Stimulated activated CD8-positive, alpha-beta memory T cell treated with anti-CD3 and anti-CD28 coated beads, Interleukin-2, amount 100 ng/mL, for 1 hour (primary cell): Measurements from ENCODE around the gene ALDH5A1.
"Not testable (repeated sequence)": the region's sequence is repeated elsewhere in the genome, so short reads cannot be mapped to it uniquely, and the experiment has no call there.

Experiments used
- DNase-seq, 2 donors: peaks; one replicate each; pipeline ENCODE4 v3.0.0-alpha.2; 2020; ENCODE audit warnings: low read depth in 2 of 2

Gene ALDH5A1

DNA sequence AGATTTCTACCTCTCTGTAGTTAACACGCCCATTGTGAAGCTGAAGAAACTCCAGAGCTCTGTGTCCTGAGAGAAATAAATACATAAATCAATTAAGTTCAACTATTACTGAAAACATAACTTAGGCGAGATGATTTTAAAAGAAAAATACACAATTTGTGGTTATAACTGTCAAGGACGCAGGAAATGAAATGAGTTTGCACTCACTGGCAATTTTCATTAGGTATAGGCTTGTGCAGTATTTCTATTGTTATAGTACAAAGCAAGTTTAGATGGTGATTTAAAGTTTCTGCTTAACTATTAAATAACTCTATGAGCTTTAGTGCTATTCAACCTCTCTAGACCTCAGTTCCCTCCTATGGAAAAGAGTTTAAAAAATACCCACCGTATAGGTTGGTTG, 8.7 kb upstream of the ALDH5A1 start:
- no peak for DNase-seq

DNA sequence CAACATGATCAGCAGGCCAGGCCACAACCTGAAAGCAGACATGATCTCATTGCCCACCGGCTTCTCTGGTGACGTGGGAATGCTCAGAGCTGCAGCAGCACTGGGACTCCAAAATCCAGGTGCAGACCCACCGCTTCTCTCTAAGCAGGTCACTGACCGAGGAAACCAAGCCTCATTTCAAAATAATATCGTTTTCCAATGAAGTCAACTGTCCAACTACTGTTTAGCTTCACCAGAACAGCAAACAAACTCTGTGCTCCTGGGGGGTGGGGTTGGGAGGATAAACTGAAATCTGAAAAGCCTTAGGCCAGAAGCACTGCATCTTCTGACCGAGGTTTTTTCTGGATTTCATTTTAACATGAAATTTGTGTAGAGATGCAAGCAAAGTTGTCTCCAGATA, 5.3 kb upstream of the ALDH5A1 start, which contains the start of gene GPLD1:
GPLD1 (minus strand) TSS at position 109 of the 400 bp plus-strand sequence; CDS start at position 42, 67 bp downstream.
- DNase-seq: no peak

- DNase-seq: no peak
Measured at GRCh38 chr6:24489881-24490280, 4.9 kb upstream of the ALDH5A1 start.

DNA sequence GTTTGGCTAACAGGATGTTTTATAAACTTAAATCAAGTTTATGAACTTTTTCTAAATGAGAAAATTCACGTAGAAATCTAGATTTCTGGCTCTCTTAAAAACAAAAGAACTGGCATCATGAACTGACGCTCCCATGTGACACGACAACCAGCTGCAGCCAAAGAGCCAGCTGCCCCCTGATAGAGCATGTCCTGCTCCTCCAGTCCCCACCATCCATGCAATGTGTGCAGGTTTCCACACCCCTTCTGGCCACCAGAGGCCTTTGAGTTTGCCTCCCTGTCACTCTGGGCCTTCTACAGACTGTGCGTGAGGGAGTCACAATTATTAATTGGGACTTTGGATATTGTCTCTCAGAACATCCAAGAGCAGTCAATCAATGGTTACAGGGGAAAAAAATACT, 3.8 kb upstream of the ALDH5A1 start:
- DNase-seq: no peak

- no peak for DNase-seq
Measured at GRCh38 chr6:24492475-24492874, 2.3 kb upstream of the ALDH5A1 start.

DNA sequence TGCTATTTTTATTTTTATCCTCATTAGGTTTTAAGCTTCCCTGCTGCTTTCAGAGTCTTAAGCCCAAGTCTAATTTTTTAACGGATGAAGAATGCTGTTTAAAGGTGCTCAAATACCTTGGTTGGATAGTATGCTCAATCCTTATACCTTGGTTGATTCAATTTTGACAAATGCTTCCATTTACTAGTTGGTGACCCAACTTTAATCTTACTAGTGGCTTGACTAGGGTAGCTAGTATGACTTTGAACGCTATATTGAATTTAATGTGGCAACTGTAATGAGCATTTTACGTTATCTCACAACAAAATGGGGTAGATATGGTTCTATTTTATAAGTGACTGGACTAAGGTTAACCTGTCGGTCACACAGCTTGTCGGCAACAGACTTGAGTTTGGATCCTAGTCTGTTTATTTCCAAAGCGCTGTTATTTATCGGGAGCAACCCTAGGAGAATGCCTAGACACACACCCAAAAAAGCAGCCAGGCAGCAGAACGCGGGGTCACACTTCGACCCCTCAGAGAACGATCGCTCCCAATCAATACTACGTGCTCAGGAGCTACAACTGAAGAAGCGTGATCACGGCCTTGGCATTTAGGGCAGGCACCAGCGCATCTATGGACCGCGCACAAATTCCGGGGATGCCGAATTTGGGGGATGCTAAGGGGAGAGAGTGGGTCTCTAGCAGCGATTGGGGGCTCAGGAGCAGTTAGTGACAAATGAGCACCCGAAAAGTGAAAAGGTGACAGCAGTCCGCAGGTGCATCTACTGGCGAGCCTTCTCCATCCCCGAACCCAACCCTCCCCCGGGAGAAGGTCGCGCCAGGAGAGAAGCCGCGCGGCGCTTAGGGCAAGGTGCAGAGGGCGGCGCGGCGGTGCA, 586 bp upstream of the ALDH5A1 start:
- no peak for DNase-seq

DNA sequence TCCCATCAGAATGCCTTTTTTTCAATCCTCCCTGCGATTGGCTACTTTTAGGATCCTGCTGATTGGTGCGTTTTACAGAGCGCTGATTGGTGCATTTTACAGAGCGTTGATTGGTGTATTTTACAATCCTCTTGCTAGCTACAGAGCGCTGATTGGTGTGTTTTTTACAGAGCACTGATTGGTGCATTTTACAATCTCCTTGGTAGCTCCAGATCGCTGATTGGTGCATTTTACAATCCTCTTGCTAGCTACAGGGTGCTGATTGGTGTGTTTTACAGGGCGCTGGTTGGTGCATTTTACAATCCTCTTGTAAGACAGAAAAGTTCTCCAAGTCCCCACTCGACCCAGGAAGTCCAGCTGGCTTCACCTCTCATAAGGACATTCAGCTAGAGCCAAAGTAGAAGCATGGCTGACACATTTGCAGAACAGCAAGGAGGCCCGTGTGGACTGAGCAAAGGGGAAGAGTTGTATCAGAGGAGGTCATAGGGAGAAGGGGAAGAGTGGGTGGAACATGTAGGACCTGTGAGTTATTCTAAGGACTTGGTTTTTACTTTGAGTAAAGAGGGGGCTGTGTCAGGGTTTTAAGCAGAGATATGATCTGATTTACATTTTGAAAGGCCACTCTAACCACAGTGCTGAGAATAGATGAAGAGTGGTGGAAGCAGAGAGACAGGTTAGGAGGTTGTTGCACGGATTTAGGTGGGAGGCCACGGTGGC, 2.6 kb downstream of the ALDH5A1 start:
- DNase-seq: no peak

DNA sequence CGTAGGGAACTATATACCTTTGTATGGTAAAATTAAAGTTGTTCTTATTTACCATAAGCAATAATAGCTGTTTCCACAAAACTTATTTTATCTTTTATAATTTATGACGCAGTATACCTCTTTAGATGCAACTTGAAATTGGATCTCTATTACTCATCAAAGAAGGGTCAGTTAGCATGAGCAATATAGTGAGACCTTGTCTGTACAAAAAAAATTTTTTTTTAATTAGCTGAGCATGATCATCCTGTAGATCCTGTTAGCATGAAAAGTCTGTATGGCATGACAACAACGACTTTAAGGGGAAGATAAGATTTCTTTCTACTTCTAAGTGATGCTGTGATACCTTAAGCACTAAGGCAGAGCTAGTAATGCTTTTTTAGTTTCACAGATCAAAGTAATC, 5.9 kb downstream of the ALDH5A1 start:
- DNase-seq: no peak

GRCh38 chr6:24501374-24501773, 6.6 kb downstream of the ALDH5A1 start:
- no peak for DNase-seq

- DNase-seq: no peak
Measured at GRCh38 chr6:24501914-24502313, 7.1 kb downstream of the ALDH5A1 start.

DNA sequence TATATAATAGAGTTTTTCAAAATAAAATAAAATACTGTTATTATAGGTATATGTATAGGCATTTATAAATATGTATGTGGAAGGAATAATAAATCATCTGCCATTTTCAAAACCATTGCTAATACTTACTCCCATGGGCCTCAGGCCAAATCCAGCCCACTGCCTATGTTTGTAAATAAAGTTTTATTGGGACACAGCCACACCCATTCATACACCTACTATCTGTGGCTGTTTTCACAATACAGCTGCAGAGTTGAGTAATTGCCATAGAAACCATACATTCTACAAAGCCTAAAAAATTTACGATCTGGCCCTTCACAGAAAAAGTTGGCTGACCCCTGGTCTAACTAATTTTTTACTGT, 9.5 kb downstream of the ALDH5A1 start:
- no peak for DNase-seq

DNA sequence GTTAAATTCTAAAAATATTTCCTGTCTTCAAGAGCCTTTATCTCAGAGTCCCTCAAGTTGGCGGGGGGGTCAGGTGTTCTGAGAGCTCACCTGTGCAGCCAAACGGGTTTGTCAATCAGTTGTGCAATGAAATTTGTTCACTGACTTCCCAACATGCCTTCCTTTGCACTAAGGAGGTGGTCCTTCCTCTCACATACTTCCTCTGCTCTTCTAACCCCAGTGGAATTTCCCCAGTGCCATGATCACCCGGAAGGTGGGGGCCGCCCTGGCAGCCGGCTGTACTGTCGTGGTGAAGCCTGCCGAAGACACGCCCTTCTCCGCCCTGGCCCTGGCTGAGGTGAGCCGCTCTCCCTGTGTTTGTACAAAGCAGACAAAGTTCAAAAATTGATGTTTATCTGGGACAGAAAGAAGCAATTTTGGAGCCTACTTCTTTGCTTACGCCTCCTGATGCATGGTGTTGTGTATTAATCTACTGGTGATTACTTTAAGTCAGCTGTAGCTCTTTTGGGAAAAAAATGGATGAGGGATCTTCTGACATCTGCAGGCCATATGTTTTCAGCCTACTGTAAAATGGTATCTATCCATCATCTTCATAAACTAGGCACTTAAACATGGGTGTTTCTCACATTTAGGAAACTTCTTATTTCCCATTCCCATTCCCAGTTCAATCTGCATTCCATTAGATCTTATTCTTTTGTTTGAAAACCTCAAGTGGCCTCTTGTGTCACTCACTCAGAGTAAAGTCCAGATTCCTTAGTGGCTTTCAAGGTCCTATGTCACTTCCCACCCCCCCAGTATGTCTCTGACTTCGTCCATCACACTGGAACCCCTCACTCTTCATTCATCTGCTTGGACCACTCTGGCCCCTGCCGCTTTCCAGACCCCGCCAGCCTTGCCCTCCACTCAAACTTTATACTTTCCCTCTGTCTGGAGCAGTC, 10.1 kb downstream of the ALDH5A1 start:
- no peak for DNase-seq

DNA sequence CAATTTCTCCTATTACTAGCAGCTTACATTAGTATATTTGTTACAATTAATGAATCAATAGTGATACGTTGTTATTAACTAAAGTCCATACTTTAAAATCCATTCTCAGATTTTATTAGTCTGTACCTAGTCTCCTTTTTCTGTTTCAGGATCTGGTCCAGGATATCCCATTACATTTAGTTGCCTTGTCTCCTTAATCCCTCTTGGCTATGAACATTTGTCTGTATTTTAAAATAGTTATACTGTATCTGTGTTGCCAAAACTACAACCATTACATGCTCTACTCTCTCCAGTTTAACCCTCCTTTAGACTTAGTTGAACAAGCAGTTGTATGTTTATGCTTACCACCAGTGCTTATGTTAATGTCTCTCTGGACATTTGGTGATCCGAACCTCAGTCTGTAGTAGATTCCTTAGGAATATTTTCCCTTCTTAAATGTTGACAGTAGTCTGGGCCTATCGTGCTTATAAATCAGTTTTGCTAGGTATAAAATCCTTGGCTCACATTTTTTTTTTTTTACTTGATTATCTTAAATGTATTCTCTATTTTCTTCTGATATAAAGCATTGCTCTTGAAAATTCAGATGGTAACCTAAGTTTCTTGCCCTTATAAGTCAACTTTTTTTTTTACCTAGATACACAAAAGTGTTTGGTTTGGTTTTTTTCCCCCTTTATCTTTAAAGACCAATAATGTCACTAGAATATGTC, 12.2 kb downstream of the ALDH5A1 start:
- DNase-seq: no peak

- not testable (repeated sequence) for DNase-seq
Measured at GRCh38 chr6:24511976-24512375, 17.2 kb downstream of the ALDH5A1 start.

GRCh38 chr6:24513602-24514001, 18.8 kb downstream of the ALDH5A1 start:
- no peak for DNase-seq

DNA sequence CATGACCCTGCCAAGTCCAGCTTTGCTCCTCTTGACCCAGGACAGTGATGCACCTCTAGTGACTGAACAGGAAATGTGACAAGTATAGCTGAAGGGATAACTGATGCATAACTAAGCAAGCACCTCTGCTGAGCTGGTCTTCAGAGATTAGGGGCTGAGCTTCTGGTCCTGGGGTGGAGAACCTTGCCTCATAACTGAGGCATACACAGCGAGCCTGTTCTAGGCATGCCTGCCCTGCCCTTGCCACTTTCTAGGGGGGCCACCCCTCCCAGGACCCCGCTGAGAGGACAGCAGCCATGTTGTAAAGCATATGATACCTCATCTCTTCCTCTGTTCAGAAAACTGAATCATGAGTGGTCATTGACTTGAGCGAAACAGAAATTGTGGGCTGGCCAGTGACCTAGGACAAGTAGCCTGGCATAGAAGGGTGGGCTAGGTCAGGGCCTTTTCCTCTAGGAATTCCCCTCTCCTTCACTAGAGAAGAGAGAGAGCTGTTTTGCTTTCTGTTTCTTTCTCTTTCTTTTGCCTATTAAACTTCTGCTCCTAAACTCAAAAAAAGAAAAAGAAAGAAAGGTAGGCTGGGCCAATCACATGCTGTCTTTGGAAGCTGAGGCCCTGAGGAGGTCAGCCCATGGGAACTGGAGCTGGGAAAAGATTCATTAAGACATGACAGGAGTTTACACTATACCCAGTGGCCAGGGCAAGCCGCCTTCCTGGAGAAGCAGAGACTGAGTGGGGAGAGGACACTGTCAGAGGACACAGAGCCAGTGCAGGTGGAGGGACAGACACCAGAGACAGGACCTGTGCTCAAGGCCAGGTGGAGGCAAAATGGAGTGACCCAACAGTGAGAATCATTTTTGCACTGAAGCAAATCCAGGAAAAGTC, 23.1 kb downstream of the ALDH5A1 start:
- no peak for DNase-seq

- DNase-seq: no peak
Measured at GRCh38 chr6:24520929-24521546, 26.3 kb downstream of the ALDH5A1 start.

DNA sequence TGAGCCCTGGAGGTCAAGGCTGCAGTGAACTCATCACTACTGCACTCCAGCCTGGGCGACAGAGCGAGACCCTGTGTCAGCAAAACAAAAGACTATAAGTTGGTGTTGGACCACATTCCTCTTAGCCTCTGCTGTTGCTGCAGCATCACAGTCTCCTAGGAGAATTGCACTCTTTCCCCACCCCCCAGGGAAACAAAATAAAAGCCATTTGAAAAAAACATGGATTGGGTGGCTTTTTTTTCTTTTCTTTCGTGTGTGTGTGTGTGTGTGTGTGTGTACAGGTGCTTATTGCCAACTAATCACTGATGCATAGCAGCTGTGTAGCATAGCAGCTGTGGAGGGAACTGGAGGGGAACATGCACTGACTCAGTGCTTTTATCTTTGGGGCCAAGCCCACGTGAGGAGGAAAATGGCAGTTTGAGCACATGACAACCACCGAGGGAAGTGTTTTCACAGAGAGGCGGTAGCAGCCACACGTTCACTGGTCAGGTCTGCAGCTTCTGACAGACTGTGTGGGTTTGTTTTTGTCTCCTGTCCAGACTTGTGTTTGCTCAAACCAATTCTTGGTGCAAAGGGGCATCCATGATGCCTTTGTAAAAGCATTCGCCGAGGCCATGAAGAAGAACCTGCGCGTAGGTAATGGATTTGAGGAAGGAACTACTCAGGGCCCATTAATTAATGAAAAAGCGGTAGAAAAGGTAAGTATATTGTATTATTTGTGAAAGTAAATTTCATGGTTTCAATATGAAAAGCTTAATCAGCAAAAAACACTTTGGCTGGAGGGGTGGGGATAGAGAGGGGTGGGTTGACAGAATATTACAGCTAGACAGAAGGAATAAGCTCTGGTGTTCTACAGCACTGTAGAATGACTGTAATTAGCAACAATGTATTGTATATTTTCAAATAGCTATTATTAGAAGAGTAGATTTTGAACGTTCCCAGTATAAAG, 27.7 kb downstream of the ALDH5A1 start:
- DNase-seq: no peak

GRCh38 chr6:24524329-24524728, 29.6 kb downstream of the ALDH5A1 start:
- no peak for DNase-seq
